Adrenal gland (tissue), 12 donors: ENCODE measurements around the gene CNTNAP2. TPM values are rescaled to one million over a fixed set of nuclear protein-coding genes. Genes with fewer than 3 reads are reported as not detected.

ENCODE experiments used
- DNase-seq, 7 donors: peaks; one replicate each; pipeline ENCODE4 v3.0.0-alpha.2; 2019 to 2020
- H3K27ac ChIP-seq, 5 donors: fragments of 200-600 bp; sonication (generic) in 4 of 5; 1 replicate in 3 of 5; 2 replicates in 2 of 5; pipeline versions ENCODE4 v1.5.1 to v1.8.0; 2016 to 2020; ENCODE audit warnings: mild to moderate bottlenecking in 1 of 5
- H3K27me3 ChIP-seq: fragments of 200-600 bp; 2 replicates; pipeline ENCODE4 v1.8.0; 2021
- H3K36me3 ChIP-seq, 2 donors: fragments of 200-600 bp; replicated peaks in 1 of 2; 1 replicate in 1 of 2; 2 replicates in 1 of 2; pipeline versions ENCODE4 v1.5.1 to v1.8.0; 2018 to 2022
- H3K4me1 ChIP-seq, 2 donors: fragments of 200-600 bp; replicated peaks in 1 of 2; 1 replicate in 1 of 2; 2 replicates in 1 of 2; pipeline versions ENCODE4 v1.5.1 to v1.8.0; 2018 to 2021
- H3K4me3 ChIP-seq, 4 donors: fragments of 200-600 bp; sonication (generic) in 3 of 4; one replicate each; pipeline ENCODE4 v1.5.1; 2016 to 2018
- H3K9me3 ChIP-seq, 3 donors: fragments of 200-600 bp; sonication (generic) in 1 of 3; replicated peaks in 1 of 3; 1 replicate in 2 of 3; 2 replicates in 1 of 3; pipeline versions ENCODE4 v1.5.1 to v1.8.0; 2016 to 2021
- CTCF ChIP-seq, 6 experiments: fragments of 450-650 bp in 4 of 6; fragments of 200-600 bp in 2 of 6; sonication (generic) in 1 of 6; IDR thresholded peaks; 1 replicate in 5 of 6; 2 replicates in 1 of 6; pipeline versions ENCODE4 v1.5.1 to v1.8.0; 2016 to 2021; ENCODE audit warnings: antibody characterized with exemption in 6 of 6, mild to moderate bottlenecking in 2 of 6, moderate library complexity in 1 of 6
- POLR2A ChIP-seq, 2 donors: fragments of 450-650 bp; IDR thresholded peaks; one replicate each; pipeline ENCODE4 v1.6.1; 2017; ENCODE audit warnings: antibody characterized with exemption in 2 of 2, mild to moderate bottlenecking in 2 of 2, moderate library complexity in 1 of 2
- WGBS, 4 donors: extraction: QIAGEN DNeasy Blood & Tissue Kit in 2 of 4; methylation state at CpG; one replicate each; pipeline versions ENCODE4 v1.1.5 to v1.1.7; 2013 to 2017; 5-methylcytosine and 5-hydroxymethylcytosine counted together
- intact Hi-C, 2 donors: fragments of 100-400 bp; cut with DNase I; formaldehyde crosslinking; loops; one replicate each; pipeline versions ENCODE4 v1.14.1 to v1.15.0; 2022 to 2023
- polyA plus RNA-seq, 3 donors: library from polyadenylated mRNA; stranded (reverse); fragments of 200-250 nt in 2 of 3; fragments of 350-450 nt in 1 of 3; fragmentation: Illumina TruSeq in 1 of 3; extraction: RNeasy Lipid Tissue Mini Kit (QIAGEN cat#74804) in 1 of 3; gene quantifications; one replicate each; pipeline ENCODE4 v1.2.3, GENCODE V29; 2013 to 2014
- total RNA-seq, 9 donors: library from RNA; depleted of rRNA in 4 of 9; stranded (reverse); fragments of >200 nt in 4 of 9; fragments of 120-200 nt in 1 of 9; fragmentation: NEBNext Ultra II Directional in 1 of 9; extraction: Animal tissue kit (Norgen Biotek cat#: 25700) in 1 of 9; gene quantifications; one replicate each; pipeline versions ENCODE4 v1.1.0 to v1.2.4, GENCODE V29; 2013 to 2023
- donor health status: healthy with polysubstance abuse.
- donor health status: Bipolar disorder and iron deficiency.
- donor health status: DM: yes; HTN: yes; CAD: no.
- donor health status: DM: no; HTN: no; CAD: no.
- donor health status: DM: no; HTN: no; CAD: no.
- donor health status: DM: yes; HTN: yes; CAD: no.

CNTNAP2 gene
- total and polyA plus RNA-seq, 12 donors, result 0.14 to 6.3 (median 1.8) TPM; not detected in 2

- H3K4me1 ChIP-seq, result no peaks in the 10 kb centered on the region
- no peak for DNase-seq
- no peaks in the 10 kb centered on the region for H3K27me3 ChIP-seq
- WGBS, 4 donors, result 82 to 90% (median 86%) methylated on average over 1 of the region's 1 CpG
- no peak overlapping the region for H3K27ac ChIP-seq
- no peak overlapping the region for H3K4me3 ChIP-seq
- intact Hi-C loops, result no loop called here
- H3K36me3 ChIP-seq, result no peaks in the 10 kb centered on the region
- H3K9me3 ChIP-seq, result no peaks in the 10 kb centered on the region
- TF ChIP-seq CTCF (IDR thresholded peaks at IDR 0.05) (no peak), POLR2A (IDR thresholded peaks at IDR 0.05) (no peak)
Observed at GRCh38 chr7:146355216-146355615, 238.6 kb downstream of the CNTNAP2 start.

- H3K36me3 ChIP-seq, result no peaks in the 10 kb centered on the region
- no peak overlapping the region for H3K27ac ChIP-seq
- intact Hi-C loops, result no loop called here
- no peak for DNase-seq
- no peaks in the 10 kb centered on the region for H3K4me1 ChIP-seq
- no peak overlapping the region for H3K4me3 ChIP-seq
- TF ChIP-seq POLR2A (IDR thresholded peaks at IDR 0.05) (no peak), CTCF (IDR thresholded peaks at IDR 0.05) (no peak)
- no peaks in the 10 kb centered on the region for H3K27me3 ChIP-seq
- 50 to 89% (median 79%) methylated on average over 2 of the region's 2 CpGs for WGBS, 4 donors
- no peaks in the 10 kb centered on the region for H3K9me3 ChIP-seq
Observed at GRCh38 chr7:146359176-146359575, 242.6 kb downstream of the CNTNAP2 start.

- Histone ChIP-seq H3K4me1 (no peaks in the 10 kb centered on the region), H3K27me3 (no peaks in the 10 kb centered on the region), H3K9me3 (no peaks in the 10 kb centered on the region), H3K36me3 (no peaks in the 10 kb centered on the region), H3K27ac (no peak overlapping the region), H3K4me3 (no peak overlapping the region)
- no peak for DNase-seq
- TF ChIP-seq POLR2A (IDR thresholded peaks at IDR 0.05) (no peak), CTCF (IDR thresholded peaks at IDR 0.05) (no peak)
- WGBS, 4 donors, result 51 to 68% (median 62%) methylated on average over 2 of the region's 2 CpGs
- intact Hi-C loops, result no loop called here
Observed at GRCh38 chr7:146366938-146367337, 250.3 kb downstream of the CNTNAP2 start.

- TF ChIP-seq POLR2A (IDR thresholded peaks at IDR 0.05) (no peak), CTCF (IDR thresholded peaks at IDR 0.05) (no peak)
- Histone ChIP-seq H3K36me3 (no peaks in the 10 kb centered on the region), H3K27ac (no peak overlapping the region), H3K27me3 (no peaks in the 10 kb centered on the region), H3K9me3 (no peaks in the 10 kb centered on the region), H3K4me1 (no peaks in the 10 kb centered on the region), H3K4me3 (no peak overlapping the region)
- no peak for DNase-seq
- WGBS, 4 donors, result 90 to 93% (median 91%) methylated on average over 9 of the region's 9 CpGs
- intact Hi-C loops, result no loop called here
Observed at GRCh38 chr7:146370171-146370570, 253.6 kb downstream of the CNTNAP2 start.
